ENCODE data around the gene PAXIP1. TPM values are rescaled to one million over a fixed set of nuclear protein-coding genes. Genes with fewer than 3 reads are reported as not detected.

Gene PAXIP1
- total and polyA plus RNA-seq, 12 donors = 2.5 to 8.8 (median 6.2) TPM

DNA sequence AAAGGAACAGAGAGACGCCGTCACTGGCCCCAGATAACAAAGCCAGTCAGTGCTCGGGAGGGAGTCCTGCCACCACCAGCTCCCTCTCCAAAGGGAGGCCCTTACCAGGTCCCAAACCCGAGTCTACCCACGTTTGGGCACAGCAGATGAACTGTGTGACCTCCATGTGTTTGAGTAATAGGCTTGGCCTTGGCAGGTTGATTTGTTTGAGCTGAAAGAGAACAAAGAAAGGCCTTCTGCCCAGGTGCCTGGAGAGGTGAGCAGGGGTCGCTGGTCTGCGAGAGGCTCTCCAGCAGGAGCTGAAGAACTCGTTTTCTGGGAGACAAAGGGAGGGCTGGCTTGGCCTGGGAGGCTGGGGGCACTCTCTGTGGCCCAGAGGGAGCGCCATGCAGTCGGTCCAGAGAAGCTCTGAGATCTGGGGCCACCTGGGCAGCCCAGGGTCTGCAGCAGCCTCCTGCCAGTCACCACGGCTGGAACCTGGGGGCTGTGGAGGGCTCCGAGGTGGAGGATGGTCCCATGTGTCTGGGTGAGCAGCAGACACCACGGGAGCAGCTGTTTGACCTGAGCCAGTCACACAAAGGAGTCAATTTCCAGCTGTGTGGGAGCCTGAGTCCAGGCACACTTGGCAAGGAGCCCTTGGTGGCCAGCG is 99.7 kb downstream of the PAXIP1 start:
- TF ChIP-seq, protein P1, sequence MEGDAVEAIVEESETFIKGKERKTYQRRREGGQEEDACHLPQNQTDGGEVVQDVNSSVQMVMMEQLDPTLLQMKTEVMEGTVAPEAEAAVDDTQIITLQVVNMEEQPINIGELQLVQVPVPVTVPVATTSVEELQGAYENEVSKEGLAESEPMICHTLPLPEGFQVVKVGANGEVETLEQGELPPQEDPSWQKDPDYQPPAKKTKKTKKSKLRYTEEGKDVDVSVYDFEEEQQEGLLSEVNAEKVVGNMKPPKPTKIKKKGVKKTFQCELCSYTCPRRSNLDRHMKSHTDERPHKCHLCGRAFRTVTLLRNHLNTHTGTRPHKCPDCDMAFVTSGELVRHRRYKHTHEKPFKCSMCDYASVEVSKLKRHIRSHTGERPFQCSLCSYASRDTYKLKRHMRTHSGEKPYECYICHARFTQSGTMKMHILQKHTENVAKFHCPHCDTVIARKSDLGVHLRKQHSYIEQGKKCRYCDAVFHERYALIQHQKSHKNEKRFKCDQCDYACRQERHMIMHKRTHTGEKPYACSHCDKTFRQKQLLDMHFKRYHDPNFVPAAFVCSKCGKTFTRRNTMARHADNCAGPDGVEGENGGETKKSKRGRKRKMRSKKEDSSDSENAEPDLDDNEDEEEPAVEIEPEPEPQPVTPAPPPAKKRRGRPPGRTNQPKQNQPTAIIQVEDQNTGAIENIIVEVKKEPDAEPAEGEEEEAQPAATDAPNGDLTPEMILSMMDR (IDR thresholded peaks at IDR 0.05) = no peak
- no peak overlapping the region for H3K4me3 ChIP-seq
- no peaks in the 10 kb centered on the region for H3K9me3 ChIP-seq
- H3K36me3 ChIP-seq = no peaks in the 10 kb centered on the region
- no peak for ATAC-seq
- no peak for DNase-seq
- no peaks in the 10 kb centered on the region for H3K4me1 ChIP-seq
- peaks cover 0 to 17% (median 0%) of the 10 kb centered on the region in 7 donors for H3K27me3 ChIP-seq
- H3K27ac ChIP-seq = no peak overlapping the region
- intact Hi-C loops (cut with DNase I) = no loop called here
- WGBS, 2 donors = 53 to 57% methylated on average over 14 of the region's 14 CpGs

DNA sequence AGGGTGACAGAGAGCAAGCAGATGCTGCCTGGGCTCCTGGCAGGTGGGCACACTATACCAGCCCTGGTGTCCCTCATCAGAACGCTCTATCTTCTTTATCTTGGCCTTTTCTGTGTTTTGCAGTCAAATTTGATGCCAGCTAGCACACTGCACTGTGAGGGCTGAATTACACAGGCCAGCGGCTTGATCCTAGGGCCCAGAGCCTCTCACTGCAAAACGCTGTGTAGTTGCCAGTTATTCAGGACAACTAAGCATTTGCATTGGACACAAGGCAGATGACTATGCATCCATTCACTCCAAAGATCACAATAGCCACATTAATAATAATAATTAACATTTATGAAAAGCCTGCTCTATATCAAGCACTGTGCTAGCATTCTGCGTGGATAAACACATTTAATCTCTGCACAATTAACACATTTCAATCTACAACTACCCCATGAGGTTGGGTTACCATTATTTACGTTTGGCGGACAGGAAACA is 100.3 kb downstream of the PAXIP1 start:
- H3K27ac ChIP-seq = no peak overlapping the region
- no peaks in the 10 kb centered on the region for H3K4me1 ChIP-seq
- ATAC-seq (no peak), DNase-seq (no peak)
- WGBS, 2 donors = 70 to 72% methylated on average over 6 of the region's 6 CpGs
- H3K4me3 ChIP-seq = no peak overlapping the region
- no peaks in the 10 kb centered on the region for H3K36me3 ChIP-seq
- no peaks in the 10 kb centered on the region for H3K9me3 ChIP-seq
- intact Hi-C loops (cut with DNase I) = no loop called here
- TF ChIP-seq, protein P1 (IDR thresholded peaks at IDR 0.05) = no peak
- H3K27me3 ChIP-seq = peaks cover 0 to 13% (median 0%) of the 10 kb centered on the region in 7 donors

DNA sequence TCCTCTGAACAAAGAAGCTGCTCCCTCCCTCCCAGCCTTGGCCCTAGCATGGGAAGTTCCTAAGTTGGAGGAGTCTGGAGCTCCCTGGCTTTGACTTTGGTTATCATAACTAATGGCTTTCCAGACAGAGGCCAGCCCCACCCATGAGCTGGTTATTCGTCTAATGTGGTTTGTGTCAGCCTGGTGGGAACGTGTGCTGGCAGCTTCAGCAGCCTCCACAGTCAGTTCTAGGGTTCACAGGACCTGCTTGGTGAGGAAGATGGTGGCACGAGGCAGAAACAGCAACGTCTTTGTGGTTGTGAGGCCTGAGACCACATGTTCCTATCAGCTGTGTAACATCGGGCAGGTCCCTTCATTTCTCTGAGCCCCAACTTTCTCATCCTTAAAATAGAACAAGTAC is 103.1 kb downstream of the PAXIP1 start:
- H3K4me1 ChIP-seq = no peaks in the 10 kb centered on the region
- 59 to 63% methylated on average over 5 of the region's 5 CpGs for WGBS, 2 donors
- H3K36me3 ChIP-seq = no peaks in the 10 kb centered on the region
- no peak for DNase-seq
- intact Hi-C loops (cut with DNase I) = loop anchor here in 1 of 10 donors (10.0 kb wide), 1 partner anchor 1005 kb away; no protein-coding TSS in a partner anchor
- TF ChIP-seq, protein P1 (IDR thresholded peaks at IDR 0.05) = no peak
- peaks cover 0 to 14% (median 6%) of the 10 kb centered on the region in 7 donors for H3K27me3 ChIP-seq
- H3K27ac ChIP-seq = no peak overlapping the region
- no peak overlapping the region for H3K4me3 ChIP-seq
- no peak for ATAC-seq
- no peaks in the 10 kb centered on the region for H3K9me3 ChIP-seq

DNA sequence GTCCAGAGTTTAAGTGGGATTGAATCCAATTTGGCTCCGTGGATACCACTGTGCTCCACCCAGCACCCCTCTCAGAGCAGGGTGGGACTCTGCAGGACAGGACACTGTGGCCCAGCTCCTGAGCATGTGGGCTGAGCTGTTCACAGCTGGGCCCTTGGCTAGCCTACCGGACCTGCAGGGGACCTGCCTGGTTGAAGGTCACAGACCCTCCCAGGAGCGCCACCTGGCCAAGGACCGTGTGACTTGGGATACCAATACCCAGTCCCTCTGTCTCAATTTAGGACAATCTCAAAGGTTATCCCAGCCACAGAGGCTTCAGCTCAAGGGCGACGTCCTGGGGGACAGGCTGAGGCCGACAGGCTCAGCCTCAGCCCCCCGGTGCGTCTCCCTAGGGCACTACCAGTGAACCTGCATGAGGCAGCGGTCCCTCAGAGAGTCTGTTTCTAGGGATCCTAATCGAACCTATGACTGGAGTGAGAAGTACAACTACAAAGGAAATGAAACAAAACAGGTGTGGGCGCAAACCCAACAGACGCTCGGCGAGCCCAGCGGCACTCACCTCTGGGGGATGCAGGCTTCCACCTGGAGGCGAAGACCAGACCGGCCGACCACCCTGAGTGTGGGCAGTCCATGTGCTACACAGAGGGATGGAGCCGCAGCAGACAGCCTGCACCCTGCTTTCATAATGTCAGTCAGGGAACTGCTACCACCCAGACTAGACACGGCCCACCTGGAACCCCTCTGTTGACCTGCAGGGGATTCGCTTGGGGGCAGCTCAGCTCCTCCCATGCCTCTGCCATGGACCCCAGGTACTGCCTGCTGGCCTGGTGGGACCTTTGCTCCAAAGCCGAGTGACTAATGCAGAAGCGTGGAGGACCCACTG is 103.7 kb downstream of the PAXIP1 start:
- intact Hi-C loops (cut with DNase I) = loop anchor here in 1 of 10 donors (10.0 kb wide), 1 partner anchor 1006 kb away; no protein-coding TSS in a partner anchor

More for the DNA sequence above, 103.7 kb downstream of the PAXIP1 start:
- H3K27me3 ChIP-seq = peaks cover 0 to 14% (median 5%) of the 10 kb centered on the region in 7 donors
- no peak overlapping the region for H3K4me3 ChIP-seq
- no peaks in the 10 kb centered on the region for H3K9me3 ChIP-seq
- peak in 1 of 8 donors; percentile 2 for ATAC-seq
- H3K27ac ChIP-seq = no peak overlapping the region
- DNase-seq = no peak
- TF ChIP-seq, protein P1 (IDR thresholded peaks at IDR 0.05) = no peak
- no peaks in the 10 kb centered on the region for H3K36me3 ChIP-seq
- H3K4me1 ChIP-seq = no peaks in the 10 kb centered on the region
- 86 to 89% methylated on average over 24 of the region's 24 CpGs for WGBS, 2 donors
